HG03039 (cell line): Measurements from ENCODE around the gene ALK.
"Not testable (repeated sequence)": the region's sequence is repeated elsewhere in the genome, so short reads cannot be mapped to it uniquely, and the experiment has no call there.

Experiments used
- ATAC-seq: cut with Tn5 transposase; IDR thresholded peaks from one replicate; pipeline ENCODE4 v1.9.1; 2021; ENCODE audit warnings: mild to moderate bottlenecking, moderate library complexity; ENCODE audit not compliant: unreplicated experiment

The ALK gene

DNA sequence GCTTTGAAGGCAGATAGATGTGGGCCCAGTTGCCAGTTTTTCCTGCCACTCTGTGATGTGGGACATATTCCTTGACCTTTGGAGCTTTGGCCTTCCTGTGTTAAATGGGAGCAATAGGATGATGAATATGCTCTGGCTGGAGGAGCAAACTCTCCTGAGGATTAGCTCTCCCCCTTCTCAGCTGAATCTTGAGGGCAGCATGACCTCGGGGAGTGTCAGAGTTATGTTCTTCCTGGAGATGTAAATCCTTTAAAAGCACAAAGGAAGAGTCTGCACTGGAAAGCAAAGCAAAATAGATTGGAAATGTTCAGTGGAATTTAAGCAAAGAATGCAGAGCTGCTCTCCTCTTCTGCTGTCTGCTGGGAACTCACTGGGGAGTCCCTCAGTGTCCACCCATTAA, 160.1 kb downstream of the ALK start:
- ATAC-seq = no peak

GRCh38 chr2:29760008-29760407, 161.4 kb downstream of the ALK start:
- ATAC-seq = no peak

- ATAC-seq = no peak
Measured at GRCh38 chr2:29759360-29759759, 162.0 kb downstream of the ALK start.

GRCh38 chr2:29755829-29756228, 165.6 kb downstream of the ALK start:
- ATAC-seq = no peak

GRCh38 chr2:29755233-29755632, 166.2 kb downstream of the ALK start:
- no peak for ATAC-seq

DNA sequence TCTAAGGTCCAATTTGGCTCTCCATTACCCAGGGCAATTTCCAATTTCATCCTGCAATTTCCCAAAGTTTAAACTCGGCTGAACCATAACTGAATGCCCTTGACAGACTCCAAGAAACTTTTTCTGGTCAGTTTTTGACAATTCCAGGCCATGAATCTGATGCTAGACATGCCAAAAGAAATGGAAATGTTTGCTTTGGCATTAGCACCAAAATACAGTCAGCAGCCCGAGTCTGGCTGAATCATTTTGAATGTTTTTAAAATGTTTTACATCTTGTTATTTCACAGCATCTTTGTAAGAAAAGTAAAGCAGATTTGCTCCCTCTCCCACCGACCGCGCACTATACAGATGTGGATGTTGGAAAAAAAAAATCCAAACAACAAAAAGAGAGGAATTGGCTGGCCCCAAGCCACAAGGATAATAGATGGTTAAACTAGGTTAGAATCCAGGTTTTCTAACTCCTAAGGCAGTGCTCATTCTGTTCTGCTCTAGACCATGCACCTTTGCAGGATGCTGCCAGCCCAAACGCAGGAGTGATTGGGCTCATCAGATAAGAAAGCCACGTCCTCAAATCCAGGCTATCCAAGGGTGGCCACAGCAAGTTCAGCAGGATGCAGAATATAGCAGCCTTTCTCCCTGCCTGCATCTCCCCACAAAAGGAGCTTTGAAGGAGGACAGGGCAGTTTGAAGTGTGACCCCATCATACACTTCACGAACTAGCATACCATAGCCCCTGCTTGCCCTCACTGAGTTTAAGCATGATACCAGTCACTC, 167.5 kb downstream of the ALK start:
- no peak for ATAC-seq

DNA sequence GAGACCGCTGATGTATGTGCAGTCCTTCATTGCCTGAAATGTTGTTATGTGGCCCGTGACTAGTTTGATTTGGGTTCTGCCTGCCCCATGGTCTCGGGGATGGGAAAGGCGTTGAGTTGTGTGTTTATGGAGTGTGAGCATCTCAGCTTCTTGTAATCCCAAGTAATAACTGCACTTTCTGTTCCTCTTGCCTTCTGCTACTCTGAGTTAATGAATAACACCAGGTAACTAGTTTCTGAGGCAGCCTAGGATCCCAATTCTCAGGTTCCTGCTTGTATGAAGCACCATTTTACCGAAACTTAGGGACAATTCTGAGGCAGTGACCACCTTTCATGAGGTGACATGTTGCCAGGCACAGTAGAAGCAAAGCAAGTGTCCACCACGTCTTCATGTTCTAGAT, 170.0 kb downstream of the ALK start:
- ATAC-seq = no peak

- not testable (repeated sequence) for ATAC-seq
Measured at GRCh38 chr2:29750463-29750862, 170.9 kb downstream of the ALK start.

DNA sequence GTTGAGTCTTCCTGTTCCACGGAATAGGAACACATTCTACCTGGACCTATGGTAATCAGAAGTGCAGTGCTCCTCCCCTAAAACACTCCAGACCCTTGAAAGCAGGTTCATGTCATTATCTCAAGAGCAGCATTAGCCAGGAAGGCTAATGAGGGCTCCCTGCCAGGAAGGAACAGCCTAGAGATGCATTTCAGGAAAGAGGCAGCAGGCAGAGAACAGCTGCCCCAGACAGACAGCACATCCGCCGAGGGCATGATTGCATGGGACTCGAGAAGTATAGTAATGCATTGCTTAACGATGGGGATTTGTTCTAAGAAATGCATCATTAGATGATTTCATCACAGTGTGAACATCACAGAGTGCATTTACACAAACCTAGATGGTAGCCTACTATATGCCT, 171.5 kb downstream of the ALK start:
- no peak for ATAC-seq

DNA sequence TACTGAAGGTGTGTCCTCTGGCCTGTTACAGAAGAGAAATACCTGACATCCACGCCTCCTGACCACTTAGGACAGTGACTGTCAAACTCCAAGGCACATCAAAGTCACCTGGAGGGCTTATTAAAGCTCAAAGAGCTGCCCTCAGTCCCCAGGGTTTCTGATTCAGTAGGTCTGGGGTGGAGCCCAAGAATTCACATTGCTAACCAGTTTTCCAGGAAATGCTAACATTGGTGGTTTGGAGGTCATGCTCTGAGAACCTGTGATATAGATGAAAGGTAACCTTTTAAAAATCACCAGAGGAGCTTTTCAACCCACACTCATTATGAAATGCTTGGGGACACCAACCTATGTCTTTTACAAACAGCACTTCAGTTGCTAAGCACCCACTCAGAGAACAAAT, 172.3 kb downstream of the ALK start:
- ATAC-seq = no peak

DNA sequence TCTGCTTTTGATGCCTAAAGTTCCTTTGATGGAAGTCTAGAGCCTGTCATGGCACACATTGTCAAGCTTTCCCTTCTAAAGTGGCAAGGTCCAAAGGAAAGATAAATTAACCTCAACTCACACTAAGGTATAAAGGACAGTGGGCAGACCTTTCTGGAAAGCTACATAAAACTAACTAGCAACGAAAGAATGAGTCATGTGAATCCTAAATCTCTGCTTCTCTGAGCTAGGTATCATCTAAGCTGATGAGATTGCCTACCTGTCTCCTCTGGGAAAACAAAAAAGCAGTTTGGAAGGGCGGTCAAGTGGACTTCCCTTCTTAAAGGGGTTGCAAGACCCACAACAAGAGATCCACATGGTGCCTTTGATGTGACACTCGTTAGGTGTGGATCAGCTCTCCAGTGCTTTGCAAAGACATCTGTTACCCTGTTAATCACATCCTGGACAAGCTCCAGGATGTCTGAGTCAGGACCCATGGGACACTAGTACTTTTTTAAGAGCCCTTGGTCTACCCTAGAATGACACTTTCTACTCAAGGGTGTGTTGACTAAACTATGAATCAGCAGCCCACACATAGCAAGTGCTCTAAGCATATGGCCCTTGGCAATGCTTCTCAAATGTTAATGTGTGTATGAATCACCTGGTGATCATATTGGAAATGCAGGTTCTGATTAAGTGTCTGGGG, 173.5 kb downstream of the ALK start:
- no peak for ATAC-seq

GRCh38 chr2:29744976-29745375, 176.4 kb downstream of the ALK start:
- ATAC-seq = no peak

- ATAC-seq = no peak
Measured at GRCh38 chr2:29743516-29743915, 177.9 kb downstream of the ALK start.

GRCh38 chr2:29742656-29743055, 178.7 kb downstream of the ALK start:
- no peak for ATAC-seq

DNA sequence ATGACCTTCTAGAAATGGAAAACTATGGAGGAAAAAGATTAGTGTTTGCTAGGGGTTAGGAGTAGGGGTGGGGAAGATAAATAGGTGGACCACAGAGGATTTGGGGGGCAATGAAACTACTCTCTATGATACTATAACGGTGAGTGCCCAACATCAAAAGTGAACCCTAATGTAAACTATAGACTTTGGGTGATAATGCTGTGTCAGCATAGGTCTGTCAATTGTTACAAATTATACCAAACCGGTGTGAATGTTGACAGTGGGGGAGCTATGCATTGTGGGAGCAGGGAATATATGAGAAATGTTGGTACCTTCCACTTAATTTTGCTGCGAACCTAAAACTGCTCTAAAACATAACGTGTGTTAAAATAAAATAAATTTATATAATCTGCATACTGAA, 180.3 kb downstream of the ALK start:
- no peak for ATAC-seq

DNA sequence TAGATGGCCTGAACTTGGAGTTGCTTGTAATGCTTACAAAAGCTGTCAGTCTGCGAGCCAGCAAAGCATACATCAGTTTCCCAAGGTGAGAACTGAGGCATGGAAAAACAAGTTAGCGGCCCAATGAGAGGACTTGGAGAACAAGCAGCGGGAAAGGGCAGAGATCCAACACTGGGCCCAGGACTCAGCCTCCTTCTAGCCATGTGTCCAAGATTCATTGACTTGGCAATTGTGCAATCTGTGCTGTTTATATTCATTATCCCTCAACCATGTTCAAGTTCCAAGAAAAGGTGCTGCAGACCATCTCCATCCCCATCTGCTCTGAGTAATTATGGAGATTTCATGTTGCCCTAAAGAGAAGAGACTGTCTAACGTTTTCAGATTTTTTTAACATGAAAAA, 187.4 kb downstream of the ALK start:
- no peak for ATAC-seq

- no peak for ATAC-seq
Measured at GRCh38 chr2:29733213-29733612, 188.2 kb downstream of the ALK start.

GRCh38 chr2:29731948-29732347, 189.4 kb downstream of the ALK start:
- ATAC-seq = no peak

DNA sequence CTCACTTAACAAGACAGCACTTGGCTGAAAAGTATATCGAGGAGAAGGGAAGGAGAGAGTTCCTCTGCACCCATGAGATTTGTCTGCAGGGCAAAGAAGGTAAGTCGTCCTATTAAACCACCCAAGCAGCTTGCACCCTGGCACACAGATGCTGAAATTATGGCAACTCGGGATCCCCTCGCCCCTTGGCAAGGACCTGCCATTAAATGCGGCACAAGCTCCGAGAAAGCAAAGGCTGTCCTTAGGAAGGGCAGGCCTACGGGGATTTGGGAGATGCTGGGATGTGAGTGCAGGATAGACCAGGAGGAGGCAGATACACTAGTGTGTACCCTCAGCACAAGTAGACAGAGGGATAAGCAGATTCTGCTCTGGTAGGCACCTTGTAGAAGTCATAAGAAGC, 191.5 kb downstream of the ALK start:
- no peak for ATAC-seq

GRCh38 chr2:29729401-29729800, 192.0 kb downstream of the ALK start:
- ATAC-seq = no peak

- no peak for ATAC-seq
Measured at GRCh38 chr2:29726976-29727375, 194.4 kb downstream of the ALK start.

DNA sequence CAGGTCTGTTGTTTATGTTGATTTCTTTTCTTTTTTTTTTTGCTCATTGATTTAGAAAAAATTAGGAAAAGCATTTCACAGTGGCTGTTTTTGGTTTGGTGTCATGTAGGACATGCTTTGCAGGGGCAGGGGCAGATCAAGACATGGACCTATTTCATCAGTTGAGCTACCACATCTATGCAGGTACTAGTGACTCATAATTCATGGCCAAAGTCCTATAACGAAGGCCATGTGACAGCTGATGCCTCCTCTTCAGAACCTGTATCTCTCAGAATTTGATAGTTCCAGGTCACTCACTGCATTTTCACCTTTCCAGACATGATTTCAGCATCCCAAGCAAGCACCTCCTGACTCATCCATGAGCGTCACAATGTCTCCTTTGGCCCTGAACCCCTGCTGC, 195.8 kb downstream of the ALK start:
- no peak for ATAC-seq

- ATAC-seq = no peak
Measured at GRCh38 chr2:29724282-29724681, 197.1 kb downstream of the ALK start.
